ENCODE data around the gene CASKIN2.

- TF ChIP-seq YY1 (IDR thresholded peaks at IDR 0.05; ENCODE audit: insufficient read depth, insufficient read length) (no peak), ZNF274 (IDR thresholded peaks at IDR 0.05; ENCODE audit: low read depth, low read length) (no peak)
Measured at GRCh38 chr17:75456039-75456416, 59.3 kb downstream of the CASKIN2 start.
